ENCODE measurements around the gene C6orf120.

The C6orf120 gene

GRCh38 chr6:169664227-169664626 is 37.7 kb upstream of the C6orf120 start:
- Histone ChIP-seq H3K27me3 (ENCODE audit: control insufficient read depth, insufficient read depth, low read length) (no peaks in the 10 kb centered on the region), H3K4me2 (ENCODE audit: low read length) (no peak overlapping the region), H3K9ac (ENCODE audit: low read depth, low read length) (no peak overlapping the region), H3K36me3 (ENCODE audit: insufficient read depth, low read length) (peaks cover 11% of the 10 kb centered on the region), H3K9me3 (replicated peaks; ENCODE audit: low read length) (no peaks in the 10 kb centered on the region), H3K4me3 (ENCODE audit: low read length) (no peak overlapping the region), H3K4me1 (ENCODE audit: control insufficient read depth, insufficient read depth, low read length) (no peaks in the 10 kb centered on the region)

DNA sequence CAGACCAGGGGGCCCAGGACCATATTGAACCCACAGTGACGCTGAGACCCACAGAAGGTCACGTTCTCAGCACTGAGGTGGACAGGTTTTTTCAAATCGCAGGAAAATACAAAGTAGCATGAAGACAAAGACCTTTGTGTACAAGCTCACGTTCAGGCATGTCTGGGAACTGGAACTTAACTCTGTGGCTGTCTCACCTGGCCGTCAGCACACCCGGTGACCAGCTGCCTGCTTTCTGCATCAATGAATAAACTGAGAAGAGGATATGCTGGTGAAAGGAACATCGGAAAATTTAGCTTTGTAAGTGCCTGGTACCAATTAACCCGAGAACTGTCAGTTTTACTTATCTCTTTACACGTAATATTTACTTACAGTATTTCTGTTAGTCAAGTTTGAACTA is 36.6 kb upstream of the C6orf120 start:
- Histone ChIP-seq H3K9ac (ENCODE audit: low read depth, low read length) (no peak overlapping the region), H3K9me3 (replicated peaks; ENCODE audit: low read length) (no peaks in the 10 kb centered on the region), H3K4me2 (ENCODE audit: low read length) (no peak overlapping the region), H3K36me3 (ENCODE audit: insufficient read depth, low read length) (peaks cover 10% of the 10 kb centered on the region), H3K4me1 (ENCODE audit: control insufficient read depth, insufficient read depth, low read length) (peaks cover 6% of the 10 kb centered on the region), H3K27me3 (ENCODE audit: control insufficient read depth, insufficient read depth, low read length) (no peaks in the 10 kb centered on the region), H3K4me3 (ENCODE audit: low read length) (no peak overlapping the region)

- H3K4me3 ChIP-seq (ENCODE audit: low read length): no peak overlapping the region
These were observed 35.5 kb upstream of the C6orf120 start for GRCh38 chr6:169666441-169666840.

DNA sequence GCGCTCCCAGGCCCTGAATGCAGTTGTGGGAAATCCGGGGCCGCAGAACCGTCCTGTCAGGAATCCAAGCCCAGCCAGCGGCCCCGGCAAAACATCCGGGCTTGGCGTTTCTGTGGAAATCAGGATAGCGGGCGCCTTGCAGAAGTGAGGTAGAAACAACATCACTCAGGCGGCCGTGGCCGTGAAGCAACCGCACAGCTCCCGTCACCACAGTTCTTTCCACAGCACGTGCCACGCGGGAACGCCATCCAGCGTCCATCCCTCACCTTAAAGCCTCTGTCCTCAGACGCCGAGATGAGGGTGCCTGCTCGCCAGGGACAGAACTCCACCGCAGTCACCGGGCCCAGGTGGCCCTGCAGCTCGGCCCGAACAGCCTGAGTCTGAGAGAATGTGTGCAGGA is 34.2 kb upstream of the C6orf120 start:
- Histone ChIP-seq H3K36me3 (ENCODE audit: insufficient read depth, low read length) (peaks cover 22% of the 10 kb centered on the region), H3K27me3 (ENCODE audit: control insufficient read depth, insufficient read depth, low read length) (no peaks in the 10 kb centered on the region)

More at GRCh38 chr6:169666441-169666840, 35.5 kb upstream of the C6orf120 start:
- Histone ChIP-seq H3K4me2 (ENCODE audit: low read length) (no peak overlapping the region), H3K9ac (ENCODE audit: low read depth, low read length) (no peak overlapping the region), H3K36me3 (ENCODE audit: insufficient read depth, low read length) (peaks cover 18% of the 10 kb centered on the region), H3K9me3 (replicated peaks; ENCODE audit: low read length) (no peaks in the 10 kb centered on the region), H3K4me1 (ENCODE audit: control insufficient read depth, insufficient read depth, low read length) (peaks cover 6% of the 10 kb centered on the region), H3K27me3 (ENCODE audit: control insufficient read depth, insufficient read depth, low read length) (no peaks in the 10 kb centered on the region)

GRCh38 chr6:169668203-169668847 is 33.6 kb upstream of the C6orf120 start:
- peaks cover 22% of the 10 kb centered on the region for H3K36me3 ChIP-seq (ENCODE audit: insufficient read depth, low read length)
- no peak overlapping the region for H3K4me2 ChIP-seq (ENCODE audit: low read length)
- H3K4me1 ChIP-seq (ENCODE audit: control insufficient read depth, insufficient read depth, low read length): peaks cover 6% of the 10 kb centered on the region
- no peak overlapping the region for H3K9ac ChIP-seq (ENCODE audit: low read depth, low read length)
- H3K4me3 ChIP-seq (ENCODE audit: low read length): no peak overlapping the region
- H3K9me3 ChIP-seq (replicated peaks; ENCODE audit: low read length): no peaks in the 10 kb centered on the region
- no peaks in the 10 kb centered on the region for H3K27me3 ChIP-seq (ENCODE audit: control insufficient read depth, insufficient read depth, low read length)

More for the DNA sequence above, 34.2 kb upstream of the C6orf120 start:
- H3K4me1 ChIP-seq (ENCODE audit: control insufficient read depth, insufficient read depth, low read length): peaks cover 6% of the 10 kb centered on the region
- H3K9ac ChIP-seq (ENCODE audit: low read depth, low read length): no peak overlapping the region
- no peak overlapping the region for H3K4me3 ChIP-seq (ENCODE audit: low read length)
- no peak overlapping the region for H3K4me2 ChIP-seq (ENCODE audit: low read length)
- no peaks in the 10 kb centered on the region for H3K9me3 ChIP-seq (replicated peaks; ENCODE audit: low read length)

GRCh38 chr6:169669147-169669546 is 32.8 kb upstream of the C6orf120 start:
- Histone ChIP-seq H3K9ac (ENCODE audit: low read depth, low read length) (no peak overlapping the region), H3K4me1 (ENCODE audit: control insufficient read depth, insufficient read depth, low read length) (peaks cover 6% of the 10 kb centered on the region), H3K4me3 (ENCODE audit: low read length) (no peak overlapping the region), H3K36me3 (ENCODE audit: insufficient read depth, low read length) (peaks cover 22% of the 10 kb centered on the region), H3K27me3 (ENCODE audit: control insufficient read depth, insufficient read depth, low read length) (no peaks in the 10 kb centered on the region), H3K4me2 (ENCODE audit: low read length) (no peak overlapping the region), H3K9me3 (replicated peaks; ENCODE audit: low read length) (no peaks in the 10 kb centered on the region)

- peaks cover 6% of the 10 kb centered on the region for H3K4me1 ChIP-seq (ENCODE audit: control insufficient read depth, insufficient read depth, low read length)
- H3K36me3 ChIP-seq (ENCODE audit: insufficient read depth, low read length): peaks cover 22% of the 10 kb centered on the region
- no peaks in the 10 kb centered on the region for H3K27me3 ChIP-seq (ENCODE audit: control insufficient read depth, insufficient read depth, low read length)
- no peak overlapping the region for H3K4me3 ChIP-seq (ENCODE audit: low read length)
- H3K9ac ChIP-seq (ENCODE audit: low read depth, low read length): no peak overlapping the region
- no peak overlapping the region for H3K4me2 ChIP-seq (ENCODE audit: low read length)
- H3K9me3 ChIP-seq (replicated peaks; ENCODE audit: low read length): no peaks in the 10 kb centered on the region
These were observed 32.0 kb upstream of the C6orf120 start for GRCh38 chr6:169669889-169670288.

GRCh38 chr6:169671563-169671962 is 30.4 kb upstream of the C6orf120 start:
- no peak overlapping the region for H3K4me3 ChIP-seq (ENCODE audit: low read length)
- H3K9ac ChIP-seq (ENCODE audit: low read depth, low read length): no peak overlapping the region
- peaks cover 20% of the 10 kb centered on the region for H3K36me3 ChIP-seq (ENCODE audit: insufficient read depth, low read length)
- H3K4me1 ChIP-seq (ENCODE audit: control insufficient read depth, insufficient read depth, low read length): peaks cover 6% of the 10 kb centered on the region
- H3K27me3 ChIP-seq (ENCODE audit: control insufficient read depth, insufficient read depth, low read length): no peaks in the 10 kb centered on the region
- no peaks in the 10 kb centered on the region for H3K9me3 ChIP-seq (replicated peaks; ENCODE audit: low read length)
- H3K4me2 ChIP-seq (ENCODE audit: low read length): no peak overlapping the region

DNA sequence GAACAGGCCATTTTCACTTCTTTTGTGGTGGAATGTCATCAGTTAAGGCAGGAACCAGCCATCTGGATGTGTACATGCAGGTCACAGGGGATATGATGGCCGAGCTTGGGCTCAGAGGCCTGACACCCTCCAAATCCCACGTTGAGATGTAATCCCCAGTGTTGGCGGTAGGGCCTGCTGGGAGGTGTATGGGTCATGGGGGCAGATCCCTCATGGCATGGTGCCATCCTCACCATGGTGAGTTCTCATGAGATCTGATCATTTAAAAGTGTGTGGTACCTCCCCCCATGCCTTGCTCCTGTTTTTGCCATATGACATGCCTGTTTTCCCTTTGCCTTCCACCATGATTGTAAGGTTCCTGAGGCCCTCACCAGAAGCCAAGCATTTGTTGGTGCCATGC is 26.9 kb upstream of the C6orf120 start:
- Histone ChIP-seq H3K4me2 (ENCODE audit: low read length) (no peak overlapping the region), H3K4me1 (ENCODE audit: control insufficient read depth, insufficient read depth, low read length) (peaks cover 1% of the 10 kb centered on the region), H3K4me3 (ENCODE audit: low read length) (no peak overlapping the region), H3K9ac (ENCODE audit: low read depth, low read length) (no peak overlapping the region), H3K36me3 (ENCODE audit: insufficient read depth, low read length) (peaks cover 17% of the 10 kb centered on the region), H3K27me3 (ENCODE audit: control insufficient read depth, insufficient read depth, low read length) (no peaks in the 10 kb centered on the region), H3K9me3 (replicated peaks; ENCODE audit: low read length) (no peaks in the 10 kb centered on the region)

- Histone ChIP-seq H3K36me3 (ENCODE audit: insufficient read depth, low read length) (peaks cover 5% of the 10 kb centered on the region), H3K9ac (ENCODE audit: low read depth, low read length) (no peak overlapping the region), H3K4me3 (ENCODE audit: low read length) (no peak overlapping the region), H3K27me3 (ENCODE audit: control insufficient read depth, insufficient read depth, low read length) (no peaks in the 10 kb centered on the region), H3K9me3 (replicated peaks; ENCODE audit: low read length) (no peaks in the 10 kb centered on the region), H3K4me1 (ENCODE audit: control insufficient read depth, insufficient read depth, low read length) (no peaks in the 10 kb centered on the region), H3K4me2 (ENCODE audit: low read length) (no peak overlapping the region)
These were observed 24.8 kb upstream of the C6orf120 start for GRCh38 chr6:169677096-169677495.

DNA sequence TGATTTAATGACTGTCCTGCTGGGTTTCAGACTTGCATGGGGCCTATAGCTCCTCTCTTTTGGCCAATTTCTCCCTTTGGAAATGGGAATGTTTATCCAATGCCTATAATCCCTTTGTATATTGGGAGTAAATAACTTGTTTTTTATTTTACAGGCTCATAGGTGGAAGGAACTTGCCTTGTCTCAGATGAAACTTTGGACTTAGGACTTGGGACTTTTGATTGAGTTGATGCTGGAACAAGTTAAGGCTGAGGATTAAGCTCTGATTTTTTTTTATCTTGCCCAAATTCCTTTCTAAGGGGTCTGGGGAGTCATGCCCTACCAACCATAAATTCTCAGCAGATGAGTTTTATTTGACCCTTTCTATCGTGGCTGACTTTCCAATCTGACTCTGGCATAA is 23.6 kb upstream of the C6orf120 start:
- Histone ChIP-seq H3K4me1 (ENCODE audit: control insufficient read depth, insufficient read depth, low read length) (no peaks in the 10 kb centered on the region), H3K36me3 (ENCODE audit: insufficient read depth, low read length) (peaks cover 5% of the 10 kb centered on the region), H3K4me3 (ENCODE audit: low read length) (no peak overlapping the region), H3K9ac (ENCODE audit: low read depth, low read length) (no peak overlapping the region), H3K27me3 (ENCODE audit: control insufficient read depth, insufficient read depth, low read length) (no peaks in the 10 kb centered on the region), H3K9me3 (replicated peaks; ENCODE audit: low read length) (no peaks in the 10 kb centered on the region), H3K4me2 (ENCODE audit: low read length) (no peak overlapping the region)

GRCh38 chr6:169684056-169684455 is 17.9 kb upstream of the C6orf120 start:
- Histone ChIP-seq H3K27me3 (ENCODE audit: control insufficient read depth, insufficient read depth, low read length) (no peaks in the 10 kb centered on the region), H3K9ac (ENCODE audit: low read depth, low read length) (no peak overlapping the region), H3K4me3 (ENCODE audit: low read length) (no peak overlapping the region), H3K4me1 (ENCODE audit: control insufficient read depth, insufficient read depth, low read length) (peaks cover 4% of the 10 kb centered on the region), H3K4me2 (ENCODE audit: low read length) (no peak overlapping the region), H3K36me3 (ENCODE audit: insufficient read depth, low read length) (peaks cover 11% of the 10 kb centered on the region), H3K9me3 (replicated peaks; ENCODE audit: low read length) (no peaks in the 10 kb centered on the region)

Data from skeletal muscle satellite cell (primary cell).